Neural cell (in vitro differentiated cells): ENCODE data around the gene KLHL4.

Experiments used
- EP300 ChIP-seq: fragments of 450-650 bp; conservative IDR thresholded peaks from 2 replicates; pipeline ENCODE4 v1.6.1; 2014; ENCODE audit warnings: antibody characterized with exemption, mild to moderate bottlenecking, moderate library complexity; ENCODE audit not compliant: poor library complexity, severe bottlenecking
- EZH2 ChIP-seq: fragments of 200-600, 300-800 bp; shearing (Covaris generic), sonication (generic); IDR thresholded peaks from 2 replicates; pipeline ENCODE4 v1.6.1; 2014; ENCODE audit warnings: antibody characterized with exemption, low read length, borderline replicate concordance, mild to moderate bottlenecking; ENCODE audit not compliant: insufficient read depth, poor library complexity, severe bottlenecking
- MXI1 ChIP-seq: fragments of 450-650 bp; conservative IDR thresholded peaks from 2 replicates; pipeline ENCODE4 v1.6.1; 2014; ENCODE audit warnings: antibody characterized with exemption, mild to moderate bottlenecking; ENCODE audit not compliant: poor library complexity, severe bottlenecking
- POLR2AphosphoS5 ChIP-seq: IDR thresholded peaks from 2 replicates; pipeline ENCODE4 v1.6.1; 2012
- RAD21 ChIP-seq: fragments of 450-650 bp; conservative IDR thresholded peaks from 2 replicates; pipeline ENCODE4 v1.6.1; 2014; ENCODE audit warnings: antibody characterized with exemption, mild to moderate bottlenecking, moderate library complexity
- TAF1 ChIP-seq: IDR thresholded peaks from 2 replicates; pipeline ENCODE4 v1.6.1; 2012; ENCODE audit warnings: low read depth
- TF ChIP-seq, protein P1 (sequence below): fragments of 450-650 bp; IDR thresholded peaks from 2 replicates; pipeline ENCODE4 v1.5.1; 2014; ENCODE audit warnings: antibody characterized with exemption, mild to moderate bottlenecking, moderate library complexity; ENCODE audit not compliant: poor library complexity, severe bottlenecking
- TF ChIP-seq, protein P2 (sequence below): IDR thresholded peaks from 2 replicates; pipeline ENCODE4 v1.6.1; 2012; ENCODE audit warnings: borderline replicate concordance

GRCh38 chrX:87468941-87469340 is 48.7 kb upstream of the KLHL4 start:
- TF ChIP-seq, protein P1, sequence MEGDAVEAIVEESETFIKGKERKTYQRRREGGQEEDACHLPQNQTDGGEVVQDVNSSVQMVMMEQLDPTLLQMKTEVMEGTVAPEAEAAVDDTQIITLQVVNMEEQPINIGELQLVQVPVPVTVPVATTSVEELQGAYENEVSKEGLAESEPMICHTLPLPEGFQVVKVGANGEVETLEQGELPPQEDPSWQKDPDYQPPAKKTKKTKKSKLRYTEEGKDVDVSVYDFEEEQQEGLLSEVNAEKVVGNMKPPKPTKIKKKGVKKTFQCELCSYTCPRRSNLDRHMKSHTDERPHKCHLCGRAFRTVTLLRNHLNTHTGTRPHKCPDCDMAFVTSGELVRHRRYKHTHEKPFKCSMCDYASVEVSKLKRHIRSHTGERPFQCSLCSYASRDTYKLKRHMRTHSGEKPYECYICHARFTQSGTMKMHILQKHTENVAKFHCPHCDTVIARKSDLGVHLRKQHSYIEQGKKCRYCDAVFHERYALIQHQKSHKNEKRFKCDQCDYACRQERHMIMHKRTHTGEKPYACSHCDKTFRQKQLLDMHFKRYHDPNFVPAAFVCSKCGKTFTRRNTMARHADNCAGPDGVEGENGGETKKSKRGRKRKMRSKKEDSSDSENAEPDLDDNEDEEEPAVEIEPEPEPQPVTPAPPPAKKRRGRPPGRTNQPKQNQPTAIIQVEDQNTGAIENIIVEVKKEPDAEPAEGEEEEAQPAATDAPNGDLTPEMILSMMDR = no peak
- TF ChIP-seq EP300 (no peak), TAF1 (no peak), POLR2AphosphoS5 (no peak), EZH2 (no peak), MXI1 (no peak), RAD21 (no peak)
- TF ChIP-seq, protein P2, sequence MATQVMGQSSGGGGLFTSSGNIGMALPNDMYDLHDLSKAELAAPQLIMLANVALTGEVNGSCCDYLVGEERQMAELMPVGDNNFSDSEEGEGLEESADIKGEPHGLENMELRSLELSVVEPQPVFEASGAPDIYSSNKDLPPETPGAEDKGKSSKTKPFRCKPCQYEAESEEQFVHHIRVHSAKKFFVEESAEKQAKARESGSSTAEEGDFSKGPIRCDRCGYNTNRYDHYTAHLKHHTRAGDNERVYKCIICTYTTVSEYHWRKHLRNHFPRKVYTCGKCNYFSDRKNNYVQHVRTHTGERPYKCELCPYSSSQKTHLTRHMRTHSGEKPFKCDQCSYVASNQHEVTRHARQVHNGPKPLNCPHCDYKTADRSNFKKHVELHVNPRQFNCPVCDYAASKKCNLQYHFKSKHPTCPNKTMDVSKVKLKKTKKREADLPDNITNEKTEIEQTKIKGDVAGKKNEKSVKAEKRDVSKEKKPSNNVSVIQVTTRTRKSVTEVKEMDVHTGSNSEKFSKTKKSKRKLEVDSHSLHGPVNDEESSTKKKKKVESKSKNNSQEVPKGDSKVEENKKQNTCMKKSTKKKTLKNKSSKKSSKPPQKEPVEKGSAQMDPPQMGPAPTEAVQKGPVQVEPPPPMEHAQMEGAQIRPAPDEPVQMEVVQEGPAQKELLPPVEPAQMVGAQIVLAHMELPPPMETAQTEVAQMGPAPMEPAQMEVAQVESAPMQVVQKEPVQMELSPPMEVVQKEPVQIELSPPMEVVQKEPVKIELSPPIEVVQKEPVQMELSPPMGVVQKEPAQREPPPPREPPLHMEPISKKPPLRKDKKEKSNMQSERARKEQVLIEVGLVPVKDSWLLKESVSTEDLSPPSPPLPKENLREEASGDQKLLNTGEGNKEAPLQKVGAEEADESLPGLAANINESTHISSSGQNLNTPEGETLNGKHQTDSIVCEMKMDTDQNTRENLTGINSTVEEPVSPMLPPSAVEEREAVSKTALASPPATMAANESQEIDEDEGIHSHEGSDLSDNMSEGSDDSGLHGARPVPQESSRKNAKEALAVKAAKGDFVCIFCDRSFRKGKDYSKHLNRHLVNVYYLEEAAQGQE = no peak
